Activated CD4-positive, alpha-beta T cell treated with anti-CD3 and anti-CD28 coated beads, Interleukin-2, amount 10 ng/mL, durations not matched to agents 24 days and 14 days (primary cell): ENCODE results near the gene SNAPIN. TPM values are rescaled to one million over a fixed set of nuclear protein-coding genes. Genes with fewer than 3 reads are reported as not detected.
A peak's percentile ranks its signal among the peaks of the same experiment; 100 is the strongest.
"Not testable (repeated sequence)": the region's sequence is repeated elsewhere in the genome, so short reads cannot be mapped to it uniquely, and the experiment has no call there.

Experiments
- DNase-seq: peaks from one replicate; pipeline ENCODE4 v3.0.0; 2022
- H3K27ac Mint-ChIP-seq: one replicate; pipeline ENCODE4 v1.8.0; 2022; ENCODE audit warnings: mild to moderate bottlenecking, mixed read lengths
- H3K27me3 Mint-ChIP-seq: one replicate; pipeline ENCODE4 v1.8.0; 2022; ENCODE audit warnings: mixed read lengths
- H3K36me3 Mint-ChIP-seq: one replicate; pipeline ENCODE4 v1.8.0; 2022; ENCODE audit warnings: low read depth, mild to moderate bottlenecking, mixed read lengths
- H3K4me1 Mint-ChIP-seq: one replicate; pipeline ENCODE4 v1.8.0; 2021; ENCODE audit warnings: mixed read lengths
- H3K4me3 Mint-ChIP-seq: one replicate; pipeline ENCODE4 v1.8.0; 2022; ENCODE audit warnings: mild to moderate bottlenecking, moderate library complexity, mixed read lengths
- H3K9me3 Mint-ChIP-seq: one replicate; pipeline ENCODE4 v1.8.0; 2021; ENCODE audit warnings: mixed read lengths
- intact Hi-C: fragments of 100-400 bp; cut with micrococcal nuclease; formaldehyde crosslinking; loops from one replicate; pipeline ENCODE4 v1.15.1; 2023
- total RNA-seq: library from RNA; stranded (reverse); gene quantifications from 2 replicates; pipeline ENCODE4 v1.2.3, GENCODE V29; 2022

SNAPIN gene
- total RNA-seq, 1 donor from 2014 or later: 28.6 TPM

DNA sequence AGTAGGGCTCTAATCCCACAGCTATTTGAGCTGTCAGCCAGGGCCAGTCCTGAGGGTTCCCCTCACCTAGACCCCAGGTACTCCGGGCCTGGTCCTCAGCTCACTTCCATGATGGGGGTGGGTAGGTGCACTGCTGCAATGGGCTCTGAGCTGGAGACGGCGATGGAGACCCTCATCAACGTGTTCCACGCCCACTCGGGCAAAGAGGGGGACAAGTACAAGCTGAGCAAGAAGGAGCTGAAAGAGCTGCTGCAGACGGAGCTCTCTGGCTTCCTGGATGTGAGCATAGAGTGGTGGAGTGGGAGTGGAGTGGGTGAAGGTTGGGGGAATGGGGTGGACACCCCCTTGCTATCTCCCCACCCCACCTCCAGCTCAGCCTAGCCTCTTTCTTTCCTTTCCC lies 28.1 kb upstream of the SNAPIN start:
- DNase-seq: no peak
- Mint-ChIP-seq H3K27ac (no peak overlapping the region), H3K27me3 (no peaks in the 10 kb centered on the region), H3K36me3 (peaks cover 11% of the 10 kb centered on the region), H3K4me3 (no peak overlapping the region), H3K9me3 (no peaks in the 10 kb centered on the region), H3K4me1 (peaks cover 24% of the 10 kb centered on the region)
- intact Hi-C loops: loop anchor here (5.0 kb wide), 2 partner anchors 58 to 98 kb away; no protein-coding TSS in a partner anchor

DNA sequence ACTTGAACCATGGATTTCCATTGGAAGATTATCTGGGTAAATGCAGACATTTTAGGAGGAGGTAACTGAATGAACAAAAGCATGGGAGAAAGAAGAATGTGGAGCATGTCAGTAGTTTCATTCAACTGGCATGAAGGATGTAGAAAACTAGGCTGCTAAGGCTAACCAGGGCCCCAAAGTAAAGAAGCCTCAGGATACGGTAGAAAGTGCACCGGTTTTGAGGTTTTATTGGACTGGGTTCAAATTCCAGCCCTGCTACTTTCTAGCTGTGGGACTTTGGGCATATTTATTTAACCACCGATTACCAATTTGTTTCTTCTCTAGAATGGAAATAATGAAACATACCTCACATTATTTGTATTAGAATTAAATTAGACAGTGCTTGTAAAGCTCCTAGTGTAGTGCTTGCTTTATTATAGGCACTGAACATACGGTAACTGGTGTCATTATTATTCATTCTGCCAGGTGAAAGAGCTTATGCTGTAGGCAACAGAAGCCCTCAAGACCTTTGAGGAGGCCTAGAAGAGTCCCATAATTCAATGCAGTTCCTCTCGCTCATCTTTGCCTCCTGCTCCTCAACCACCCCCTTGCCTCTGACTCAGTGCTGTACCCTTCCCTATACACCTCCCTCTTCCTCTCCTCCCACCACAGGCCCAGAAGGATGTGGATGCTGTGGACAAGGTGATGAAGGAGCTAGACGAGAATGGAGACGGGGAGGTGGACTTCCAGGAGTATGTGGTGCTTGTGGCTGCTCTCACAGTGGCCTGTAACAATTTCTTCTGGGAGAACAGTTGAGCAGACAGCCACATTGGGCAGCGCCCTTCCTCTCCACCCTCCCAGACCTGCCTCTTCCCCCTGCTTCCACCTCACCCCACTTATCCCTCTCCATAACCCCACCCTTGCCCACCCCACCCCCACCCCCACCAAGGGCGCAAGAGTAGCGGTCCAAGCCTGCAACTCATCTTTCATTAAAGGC lies 27.2 kb upstream of the SNAPIN start:
- peaks cover 17% of the 10 kb centered on the region for H3K36me3 Mint-ChIP-seq
- H3K27me3 Mint-ChIP-seq: no peaks in the 10 kb centered on the region
- peaks cover 24% of the 10 kb centered on the region for H3K4me1 Mint-ChIP-seq

DNA sequence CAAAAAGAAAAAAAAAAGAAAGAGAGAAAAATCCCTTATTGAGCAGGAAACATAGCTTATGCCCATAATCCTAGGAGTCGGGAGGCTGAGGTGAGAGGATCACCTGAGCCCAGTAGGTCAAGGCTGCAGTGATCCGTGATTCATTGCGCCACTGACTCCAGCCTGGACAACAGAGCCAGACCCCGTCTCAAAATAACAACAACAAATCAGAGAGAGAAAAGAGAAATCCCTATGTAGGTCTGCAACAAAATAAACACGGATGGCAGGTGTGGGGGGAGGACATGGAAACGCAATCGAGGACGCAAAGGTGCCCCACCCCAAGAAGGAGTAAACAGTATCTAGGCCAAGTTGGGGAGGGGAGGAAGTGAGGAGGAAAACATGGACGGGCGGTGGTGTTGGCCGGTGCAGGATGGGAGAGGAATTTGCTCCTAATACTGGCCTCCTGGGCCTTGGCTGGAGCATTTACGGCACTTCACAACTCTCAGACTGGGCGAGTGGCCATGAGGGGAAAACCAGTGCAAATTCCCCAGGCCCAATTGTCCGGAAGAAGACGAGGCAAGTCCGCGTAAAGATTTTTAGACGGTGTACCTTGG lies 25.2 kb upstream of the SNAPIN start:
- H3K4me3 Mint-ChIP-seq: peak overlapping the region; percentile 91
- H3K36me3 Mint-ChIP-seq: peaks cover 30% of the 10 kb centered on the region
- no peaks in the 10 kb centered on the region for H3K9me3 Mint-ChIP-seq
- no peak for DNase-seq
- no peaks in the 10 kb centered on the region for H3K27me3 Mint-ChIP-seq
- peaks cover 34% of the 10 kb centered on the region for H3K4me1 Mint-ChIP-seq
- intact Hi-C loops: loop anchor here (5.0 kb wide), 2 partner anchors 61 to 101 kb away; no protein-coding TSS in a partner anchor
- peak overlapping the region; percentile 100 for H3K27ac Mint-ChIP-seq

More for the DNA sequence above, 27.2 kb upstream of the SNAPIN start:
- H3K27ac Mint-ChIP-seq: peak overlapping the region; percentile 61
- DNase-seq: no peak
- intact Hi-C loops: loop anchor here (5.0 kb wide), 2 partner anchors 59 to 99 kb away; no protein-coding TSS in a partner anchor
- H3K4me3 Mint-ChIP-seq: no peak overlapping the region
- H3K9me3 Mint-ChIP-seq: no peaks in the 10 kb centered on the region

GRCh38 chr1:153633754-153634665 lies 24.5 kb upstream of the SNAPIN start, which contains the start of gene CHTOP:
Gene CHTOP (plus strand): TSS chr1:153634066. CDS start chr1:153636589, 2,523 bp downstream.
- intact Hi-C loops: loop anchor here (1.0 to 5.0 kb wide), 5 partner anchors 24 to 102 kb away; partner anchors contain the start of gene SNAPIN
- peaks cover 36% of the 10 kb centered on the region for H3K36me3 Mint-ChIP-seq
- H3K27me3 Mint-ChIP-seq: no peaks in the 10 kb centered on the region
- peak within 1 kb of the TSS; percentile 91 for H3K4me3 Mint-ChIP-seq
- H3K4me1 Mint-ChIP-seq: peaks cover 34% of the 10 kb centered on the region
- DNase-seq: peak; percentile 99
- H3K27ac Mint-ChIP-seq: peak within 1 kb of the TSS; percentile 100
- H3K9me3 Mint-ChIP-seq: no peaks in the 10 kb centered on the region

- Mint-ChIP-seq H3K4me1 (peaks cover 30% of the 10 kb centered on the region), H3K27me3 (no peaks in the 10 kb centered on the region), H3K9me3 (no peaks in the 10 kb centered on the region), H3K4me3 (peak overlapping the region; percentile 91), H3K27ac (no peak overlapping the region), H3K36me3 (peaks cover 49% of the 10 kb centered on the region)
- intact Hi-C loops: no loop called here
- no peak for DNase-seq
Measured at GRCh38 chr1:153635872-153636271, 22.6 kb upstream of the SNAPIN start.

DNA sequence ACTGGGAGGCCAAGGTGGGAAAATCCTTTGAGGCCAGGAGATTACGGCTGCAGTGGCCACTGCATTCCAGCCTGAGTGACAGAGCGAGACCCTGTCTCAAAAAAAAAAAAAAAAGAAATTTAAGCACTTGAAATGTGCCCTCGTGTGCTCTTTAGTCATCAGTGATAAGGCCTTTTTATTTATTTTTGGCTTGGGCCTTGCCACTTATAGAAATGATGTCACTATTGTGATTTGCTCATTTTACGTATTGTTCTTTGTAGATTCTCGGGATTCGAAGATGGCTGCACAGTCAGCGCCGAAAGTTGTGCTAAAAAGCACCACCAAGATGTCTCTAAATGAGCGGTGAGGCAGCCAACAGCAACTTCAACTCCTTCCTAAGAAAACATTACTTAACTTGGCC lies 22.2 kb upstream of the SNAPIN start:
- Mint-ChIP-seq H3K9me3 (no peaks in the 10 kb centered on the region), H3K27me3 (no peaks in the 10 kb centered on the region), H3K4me3 (no peak overlapping the region), H3K27ac (no peak overlapping the region), H3K4me1 (peaks cover 31% of the 10 kb centered on the region), H3K36me3 (peaks cover 54% of the 10 kb centered on the region)
- DNase-seq: no peak
- intact Hi-C loops: no loop called here

DNA sequence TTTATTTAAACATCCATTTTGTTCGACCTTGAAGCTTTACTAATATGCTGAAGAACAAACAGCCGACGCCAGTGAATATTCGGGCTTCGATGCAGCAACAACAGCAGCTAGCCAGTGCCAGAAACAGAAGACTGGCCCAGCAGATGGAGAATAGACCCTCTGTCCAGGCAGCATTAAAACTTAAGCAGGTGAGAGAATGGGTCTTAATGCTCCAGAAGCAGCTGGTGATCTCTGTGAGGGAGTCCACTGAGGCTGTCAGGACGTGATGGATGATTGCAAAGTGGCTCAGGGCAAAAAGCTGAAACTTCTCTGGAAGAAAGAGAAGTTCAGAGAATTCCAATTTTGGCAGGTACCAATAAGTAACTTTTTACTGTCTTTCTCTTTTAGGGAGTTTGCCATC lies 20.2 kb upstream of the SNAPIN start:
- Mint-ChIP-seq H3K9me3 (no peaks in the 10 kb centered on the region), H3K27me3 (no peaks in the 10 kb centered on the region), H3K4me3 (no peak overlapping the region), H3K27ac (no peak overlapping the region), H3K36me3 (peaks cover 65% of the 10 kb centered on the region), H3K4me1 (peaks cover 19% of the 10 kb centered on the region)
- intact Hi-C loops: no loop called here
- DNase-seq: no peak

- DNase-seq: no peak
- intact Hi-C loops: no loop called here
- H3K9me3 Mint-ChIP-seq: no peaks in the 10 kb centered on the region
- H3K27me3 Mint-ChIP-seq: no peaks in the 10 kb centered on the region
- no peak overlapping the region for H3K27ac Mint-ChIP-seq
- H3K4me3 Mint-ChIP-seq: no peak overlapping the region
- peaks cover 73% of the 10 kb centered on the region for H3K36me3 Mint-ChIP-seq
- H3K4me1 Mint-ChIP-seq: peaks cover 16% of the 10 kb centered on the region
Measured at GRCh38 chr1:153639280-153639679, 19.2 kb upstream of the SNAPIN start.

DNA sequence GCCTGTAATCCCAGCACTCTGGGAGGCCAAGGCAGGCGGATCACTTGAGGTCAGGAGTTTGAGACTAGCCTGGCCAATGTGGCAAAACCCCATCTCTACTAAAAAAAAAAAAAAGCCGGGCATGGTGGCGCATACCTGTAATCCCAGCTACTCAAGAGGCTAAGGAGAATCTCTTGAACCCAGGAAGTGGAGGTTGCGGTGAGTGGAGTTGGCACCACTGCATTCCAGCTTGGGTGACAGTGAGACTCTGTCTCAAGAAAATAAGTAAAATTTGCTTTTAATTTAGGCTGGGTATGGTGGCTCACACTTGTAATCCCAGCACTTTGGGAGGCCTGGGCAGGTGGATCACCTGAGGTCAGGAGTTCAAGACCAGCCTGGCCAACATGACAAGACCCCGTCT lies 18.3 kb upstream of the SNAPIN start:
- H3K27ac Mint-ChIP-seq, H3K27me3 Mint-ChIP-seq, H3K4me3 Mint-ChIP-seq, DNase-seq, intact Hi-C loops, H3K9me3 Mint-ChIP-seq: not testable (repeated sequence)
- peaks cover 18% of the 10 kb centered on the region for H3K4me1 Mint-ChIP-seq
- H3K36me3 Mint-ChIP-seq: peaks cover 75% of the 10 kb centered on the region

- Mint-ChIP-seq H3K9me3 (no peaks in the 10 kb centered on the region), H3K36me3 (peaks cover 78% of the 10 kb centered on the region), H3K4me1 (peaks cover 23% of the 10 kb centered on the region), H3K27me3 (no peaks in the 10 kb centered on the region), H3K27ac (no peak overlapping the region), H3K4me3 (no peak overlapping the region)
- DNase-seq: no peak
- intact Hi-C loops: no loop called here
Measured at GRCh38 chr1:153640861-153641260, 17.6 kb upstream of the SNAPIN start.

DNA sequence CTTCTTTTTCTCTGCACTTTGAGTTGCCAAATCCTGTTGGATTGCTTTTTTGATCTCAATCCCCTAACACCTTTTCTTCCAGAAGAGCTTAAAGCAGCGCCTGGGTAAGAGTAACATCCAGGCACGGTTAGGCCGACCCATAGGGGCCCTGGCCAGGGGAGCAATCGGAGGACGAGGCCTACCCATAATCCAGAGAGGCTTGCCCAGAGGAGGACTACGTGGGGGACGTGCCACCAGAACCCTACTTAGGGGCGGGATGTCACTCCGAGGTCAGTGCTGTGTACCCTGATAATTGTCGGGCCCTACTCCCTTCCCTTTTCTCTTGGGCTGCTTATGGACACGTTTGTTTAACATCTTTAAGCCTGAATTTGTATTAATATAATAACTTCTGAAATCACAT lies 16.3 kb upstream of the SNAPIN start:
- Mint-ChIP-seq H3K4me3 (no peak overlapping the region), H3K4me1 (peaks cover 22% of the 10 kb centered on the region), H3K36me3 (peaks cover 79% of the 10 kb centered on the region), H3K9me3 (no peaks in the 10 kb centered on the region), H3K27me3 (no peaks in the 10 kb centered on the region), H3K27ac (no peak overlapping the region)
- no peak for DNase-seq
- intact Hi-C loops: no loop called here

- H3K4me1 Mint-ChIP-seq: peaks cover 22% of the 10 kb centered on the region
- peaks cover 78% of the 10 kb centered on the region for H3K36me3 Mint-ChIP-seq
- H3K27ac Mint-ChIP-seq: no peak overlapping the region
- intact Hi-C loops: no loop called here
- DNase-seq: no peak
- no peaks in the 10 kb centered on the region for H3K27me3 Mint-ChIP-seq
- H3K4me3 Mint-ChIP-seq: no peak overlapping the region
- H3K9me3 Mint-ChIP-seq: no peaks in the 10 kb centered on the region
Measured at GRCh38 chr1:153643100-153643499, 15.4 kb upstream of the SNAPIN start.

DNA sequence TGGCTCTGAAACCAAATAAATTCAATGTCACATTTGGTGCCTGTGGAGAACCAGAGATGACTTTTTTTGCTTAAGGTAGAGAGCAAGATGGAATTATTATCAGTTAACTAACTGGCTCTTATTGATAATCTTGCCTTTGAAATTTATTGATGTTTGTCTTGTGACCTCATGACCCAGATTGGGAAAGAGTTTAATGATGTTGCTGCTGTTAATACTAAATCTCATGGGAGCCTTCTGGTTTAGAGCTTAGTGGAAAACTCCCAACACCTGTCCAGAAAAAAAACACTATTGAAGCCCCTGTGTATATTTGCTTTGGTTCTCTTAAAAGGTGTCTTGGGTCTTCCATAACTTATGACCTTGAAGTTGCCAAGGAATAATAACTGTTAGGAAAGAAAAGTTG lies 14.7 kb upstream of the SNAPIN start:
- H3K36me3 Mint-ChIP-seq: peaks cover 73% of the 10 kb centered on the region
- H3K4me1 Mint-ChIP-seq: peaks cover 22% of the 10 kb centered on the region
- H3K4me3 Mint-ChIP-seq: no peak overlapping the region
- no peak for DNase-seq
- no peak overlapping the region for H3K27ac Mint-ChIP-seq
- H3K9me3 Mint-ChIP-seq: no peaks in the 10 kb centered on the region
- H3K27me3 Mint-ChIP-seq: no peaks in the 10 kb centered on the region
- intact Hi-C loops: no loop called here
